ENCODE data around the gene SDK1. TPM values are rescaled to one million over a fixed set of nuclear protein-coding genes. Genes with fewer than 3 reads are reported as not detected.

SDK1 gene
- total RNA-seq, 4 donors from 2014 or later = 1.2 to 1.8 (median 1.5) TPM

DNA sequence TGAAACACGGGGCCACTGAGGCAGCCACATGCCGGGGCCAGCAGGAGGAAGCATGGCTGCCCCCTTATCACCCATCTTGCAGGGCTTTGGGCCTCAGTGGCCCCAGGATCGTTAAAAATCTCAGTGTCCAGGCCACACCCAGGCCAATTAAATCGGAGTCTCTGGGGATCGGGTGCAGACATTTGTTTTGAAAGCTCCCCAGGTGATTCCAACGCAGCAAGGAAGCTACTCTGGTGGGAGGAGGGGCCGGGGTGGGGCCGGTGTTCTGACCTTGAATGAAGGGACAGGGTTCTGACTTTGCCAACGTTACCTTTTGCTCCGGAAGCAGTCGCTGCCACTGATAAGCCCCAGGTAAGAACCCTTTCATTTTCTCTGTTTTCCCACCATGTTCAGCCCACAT lies 968.7 kb downstream of the SDK1 start:
- Histone ChIP-seq H3K9me3 (no peaks in the 10 kb centered on the region), H3K27ac (no peak overlapping the region), H3K4me1 (no peaks in the 10 kb centered on the region), H3K36me3 (no peaks in the 10 kb centered on the region), H3K27me3 (no peaks in the 10 kb centered on the region), H3K4me3 (no peak overlapping the region)
- ATAC-seq = no peak
- intact Hi-C loops (cut with DNase I; ENCODE audit: low total_unique reads) = no loop called here
- no peak for DNase-seq
- TF ChIP-seq POLR2A (IDR thresholded peaks at IDR 0.05) = no peak
- TF ChIP-seq, protein P1, sequence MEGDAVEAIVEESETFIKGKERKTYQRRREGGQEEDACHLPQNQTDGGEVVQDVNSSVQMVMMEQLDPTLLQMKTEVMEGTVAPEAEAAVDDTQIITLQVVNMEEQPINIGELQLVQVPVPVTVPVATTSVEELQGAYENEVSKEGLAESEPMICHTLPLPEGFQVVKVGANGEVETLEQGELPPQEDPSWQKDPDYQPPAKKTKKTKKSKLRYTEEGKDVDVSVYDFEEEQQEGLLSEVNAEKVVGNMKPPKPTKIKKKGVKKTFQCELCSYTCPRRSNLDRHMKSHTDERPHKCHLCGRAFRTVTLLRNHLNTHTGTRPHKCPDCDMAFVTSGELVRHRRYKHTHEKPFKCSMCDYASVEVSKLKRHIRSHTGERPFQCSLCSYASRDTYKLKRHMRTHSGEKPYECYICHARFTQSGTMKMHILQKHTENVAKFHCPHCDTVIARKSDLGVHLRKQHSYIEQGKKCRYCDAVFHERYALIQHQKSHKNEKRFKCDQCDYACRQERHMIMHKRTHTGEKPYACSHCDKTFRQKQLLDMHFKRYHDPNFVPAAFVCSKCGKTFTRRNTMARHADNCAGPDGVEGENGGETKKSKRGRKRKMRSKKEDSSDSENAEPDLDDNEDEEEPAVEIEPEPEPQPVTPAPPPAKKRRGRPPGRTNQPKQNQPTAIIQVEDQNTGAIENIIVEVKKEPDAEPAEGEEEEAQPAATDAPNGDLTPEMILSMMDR (IDR thresholded peaks at IDR 0.05 in 4 of 5, conservative IDR thresholded peaks at IDR 0.05 in 1 of 5) = no peak
- in situ Hi-C loops (cut with MboI; ENCODE audit: low sequenced_read_pairs in 4 of 4) = no loop called here

DNA sequence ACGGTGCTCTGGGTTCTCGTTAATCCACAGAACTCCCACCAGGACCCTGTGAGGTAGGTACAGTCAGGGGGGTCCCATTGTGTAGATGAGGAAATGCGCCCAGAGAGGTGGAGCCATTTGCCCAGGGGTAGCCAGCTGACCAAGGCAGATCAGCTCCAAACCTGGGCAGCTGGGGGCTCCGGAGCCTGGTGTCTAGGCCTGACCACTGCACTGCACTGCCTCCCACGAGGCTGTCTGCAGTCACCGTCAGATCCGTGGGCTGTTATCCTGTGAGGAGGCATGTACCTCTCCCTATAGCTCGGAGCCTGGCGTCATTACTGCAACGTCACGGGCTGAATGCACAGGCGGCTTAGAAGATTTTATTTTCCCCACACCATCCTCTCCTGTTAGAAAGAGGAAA lies 969.2 kb downstream of the SDK1 start:
- H3K36me3 ChIP-seq = no peaks in the 10 kb centered on the region
- no peak for DNase-seq
- H3K27ac ChIP-seq = no peak overlapping the region
- H3K9me3 ChIP-seq = no peaks in the 10 kb centered on the region
- TF ChIP-seq POLR2A (IDR thresholded peaks at IDR 0.05) = no peak
- TF ChIP-seq, protein P1 (IDR thresholded peaks at IDR 0.05 in 4 of 5, conservative IDR thresholded peaks at IDR 0.05 in 1 of 5) = no peak
- H3K4me1 ChIP-seq = no peaks in the 10 kb centered on the region
- H3K4me3 ChIP-seq = no peak overlapping the region
- ATAC-seq = no peak
- intact Hi-C loops (cut with DNase I; ENCODE audit: low total_unique reads) (no loop called here), in situ Hi-C loops (cut with MboI; ENCODE audit: low sequenced_read_pairs in 4 of 4) (no loop called here)
- no peaks in the 10 kb centered on the region for H3K27me3 ChIP-seq

DNA sequence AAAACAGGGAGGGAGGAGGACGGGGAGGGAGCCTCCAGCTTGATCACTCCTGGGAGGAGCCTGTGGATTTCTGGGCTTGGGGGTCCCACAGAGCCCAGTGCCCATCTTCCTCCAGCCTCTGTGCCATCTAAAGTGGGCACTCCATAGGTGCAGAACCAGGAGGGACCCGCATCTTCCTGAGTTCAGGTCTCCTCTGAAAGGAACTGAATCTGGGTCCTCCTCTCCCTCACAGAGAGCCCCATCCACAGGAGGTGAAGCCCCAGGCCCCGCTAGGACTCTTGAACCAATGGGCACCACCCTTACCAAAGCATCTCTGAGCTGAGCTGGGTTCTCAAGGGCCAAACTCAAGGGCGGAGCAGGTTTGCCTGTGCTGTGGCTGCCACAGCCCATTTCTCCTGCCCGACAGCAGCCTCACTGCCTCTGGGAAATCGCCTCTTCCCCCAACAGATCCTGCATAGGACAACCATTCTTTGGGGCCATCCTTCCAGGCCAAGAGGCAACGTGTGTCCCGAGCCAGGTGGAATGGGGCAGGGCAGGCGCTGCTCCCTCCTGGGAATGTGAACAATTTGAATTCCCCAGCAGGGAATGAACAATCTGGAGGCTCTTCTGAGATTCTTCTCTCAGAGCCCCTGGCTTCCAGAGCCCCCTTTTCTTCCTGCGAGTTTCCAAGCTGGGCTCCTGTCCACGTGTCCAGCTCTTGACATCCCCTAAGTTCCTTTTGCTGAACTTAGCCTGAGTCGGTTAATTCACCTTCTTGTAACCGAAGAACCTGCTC lies 970.1 kb downstream of the SDK1 start:
- Histone ChIP-seq H3K9me3 (no peaks in the 10 kb centered on the region), H3K27ac (no peak overlapping the region), H3K36me3 (no peaks in the 10 kb centered on the region), H3K4me1 (no peaks in the 10 kb centered on the region), H3K4me3 (no peak overlapping the region), H3K27me3 (no peaks in the 10 kb centered on the region)
- no peak for DNase-seq
- in situ Hi-C loops (cut with MboI; ENCODE audit: low sequenced_read_pairs in 4 of 4) = no loop called here
- ATAC-seq = no peak
- no peak for TF ChIP-seq POLR2A (IDR thresholded peaks at IDR 0.05)
- TF ChIP-seq, protein P1 (IDR thresholded peaks at IDR 0.05 in 4 of 5, conservative IDR thresholded peaks at IDR 0.05 in 1 of 5) = no peak
- intact Hi-C loops (cut with DNase I; ENCODE audit: low total_unique reads) = no loop called here

DNA sequence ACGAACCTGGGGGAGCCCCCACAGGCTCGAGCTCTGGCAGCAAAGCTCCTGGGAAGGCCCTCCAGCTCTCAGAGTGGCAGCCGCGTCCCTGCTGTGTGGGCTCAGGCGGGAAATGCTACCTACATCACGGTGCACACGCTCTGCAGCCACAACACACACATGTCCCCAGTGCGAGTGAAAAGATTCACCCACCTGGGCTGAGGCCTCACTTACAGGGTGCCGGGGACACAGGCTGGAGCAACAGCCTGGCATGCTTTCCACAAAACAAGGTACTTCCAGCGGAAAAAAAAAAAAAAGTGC lies 970.6 kb downstream of the SDK1 start:
- ATAC-seq = no peak
- Histone ChIP-seq H3K27me3 (no peaks in the 10 kb centered on the region), H3K9me3 (no peaks in the 10 kb centered on the region), H3K4me1 (no peaks in the 10 kb centered on the region), H3K36me3 (no peaks in the 10 kb centered on the region), H3K27ac (no peak overlapping the region), H3K4me3 (no peak overlapping the region)
- in situ Hi-C loops (cut with MboI; ENCODE audit: low sequenced_read_pairs in 4 of 4) = no loop called here
- intact Hi-C loops (cut with DNase I; ENCODE audit: low total_unique reads) = no loop called here
- no peak for TF ChIP-seq POLR2A (IDR thresholded peaks at IDR 0.05)
- TF ChIP-seq, protein P1 (IDR thresholded peaks at IDR 0.05 in 4 of 5, conservative IDR thresholded peaks at IDR 0.05 in 1 of 5) = no peak
- DNase-seq = no peak

DNA sequence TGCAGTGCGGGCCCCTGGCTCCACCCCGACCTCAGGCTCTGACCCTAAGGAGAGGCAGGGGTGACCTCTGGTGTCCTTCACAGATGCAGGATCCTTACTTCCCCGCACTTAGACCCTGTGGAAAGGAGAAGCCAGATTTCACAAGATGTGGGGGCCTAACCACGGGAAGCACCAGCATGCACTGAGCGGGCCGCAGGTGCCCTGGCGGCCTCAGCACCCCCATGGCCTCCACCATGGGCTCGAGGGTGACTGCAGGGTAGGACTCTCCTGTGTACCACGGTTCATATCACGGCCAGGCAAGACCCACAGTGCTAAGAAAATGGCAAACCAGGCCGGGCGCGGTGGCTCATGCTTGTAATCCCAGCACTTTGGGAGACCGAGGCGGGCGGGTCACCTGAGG lies 971.1 kb downstream of the SDK1 start:
- TF ChIP-seq POLR2A (IDR thresholded peaks at IDR 0.05) = no peak
- TF ChIP-seq, protein P1 (IDR thresholded peaks at IDR 0.05 in 4 of 5, conservative IDR thresholded peaks at IDR 0.05 in 1 of 5) = no peak
- H3K4me1 ChIP-seq = no peaks in the 10 kb centered on the region
- H3K27ac ChIP-seq = no peak overlapping the region
- no peaks in the 10 kb centered on the region for H3K9me3 ChIP-seq
- no peaks in the 10 kb centered on the region for H3K36me3 ChIP-seq
- in situ Hi-C loops (cut with MboI; ENCODE audit: low sequenced_read_pairs in 4 of 4) (no loop called here), intact Hi-C loops (cut with DNase I; ENCODE audit: low total_unique reads) (no loop called here)
- no peaks in the 10 kb centered on the region for H3K27me3 ChIP-seq
- DNase-seq (no peak), ATAC-seq (no peak)
- H3K4me3 ChIP-seq = no peak overlapping the region
